Body of pancreas (tissue), 4 donors: ENCODE data around the gene LARP1B. TPM values are rescaled to one million over a fixed set of nuclear protein-coding genes. Genes with fewer than 3 reads are reported as not detected.

ENCODE experiments used
- ATAC-seq: fragments of 150-250 bp; one replicate; pipeline ENCODE4 v1.9.1; 2016
- DNase-seq, 4 donors: peaks; one replicate each; pipeline ENCODE4 v3.0.0-alpha.2; 2019
- H3K27ac ChIP-seq, 4 donors: fragments of 200-600 bp; sonication (generic); 1 replicate in 3 of 4; 2 replicates in 1 of 4; pipeline versions ENCODE4 v1.5.1 to v1.6.1; 2016 to 2019; ENCODE audit warnings: mild to moderate bottlenecking in 1 of 4, mixed read lengths in 1 of 4, moderate library complexity in 1 of 4
- H3K27me3 ChIP-seq, 2 donors: fragments of 200-600 bp; sonication (generic); one replicate each; pipeline ENCODE4 v1.6.0; 2016; ENCODE audit warnings: mild to moderate bottlenecking in 1 of 2
- H3K36me3 ChIP-seq, 2 donors: fragments of 200-600 bp; sonication (generic); replicated peaks in 1 of 2; 2 replicates each; pipeline ENCODE4 v1.5.1; 2016; ENCODE audit warnings: low read depth in 2 of 2; ENCODE audit not compliant: insufficient read depth in 1 of 2
- H3K4me1 ChIP-seq: fragments of 200-600 bp; sonication (generic); one replicate; pipeline ENCODE4 v1.6.0; 2016
- H3K4me3 ChIP-seq, 2 donors: fragments of 200-600 bp; sonication (generic); 1 replicate in 1 of 2; 2 replicates in 1 of 2; pipeline ENCODE4 v1.5.1; 2016 to 2019
- H3K9me3 ChIP-seq, 3 donors: fragments of 200-600 bp; sonication (generic); 1 replicate in 2 of 3; 2 replicates in 1 of 3; pipeline ENCODE4 v1.5.1; 2016
- CTCF ChIP-seq, 7 experiments: fragments of 450-650 bp in 4 of 7; fragments of 200-600 bp in 3 of 7; sonication (generic) in 3 of 7; IDR thresholded peaks; one replicate each; pipeline ENCODE4 v1.5.1; 2016 to 2019; ENCODE audit warnings: antibody characterized with exemption in 7 of 7
- POLR2A ChIP-seq, 3 donors: fragments of 450-650 bp; IDR thresholded peaks; one replicate each; pipeline ENCODE4 v1.6.1; 2016; ENCODE audit warnings: antibody characterized with exemption in 3 of 3, mild to moderate bottlenecking in 2 of 3
- WGBS, 2 donors: methylation state at CpG; one replicate each; pipeline ENCODE4 v1.1.5; 2017; 5-methylcytosine and 5-hydroxymethylcytosine counted together
- intact Hi-C: fragments of 100-400 bp; cut with DNase I; formaldehyde crosslinking; loops from one replicate; pipeline ENCODE4 v1.15.1; 2023
- total RNA-seq, 2 donors: library from RNA; depleted of rRNA; stranded (reverse); fragments of >200 nt; gene quantifications; one replicate each; pipeline ENCODE4 v1.1.0, GENCODE V29; 2016

Gene LARP1B
- total RNA-seq, 2 donors from 2014 or later: 49.8 to 79.8 TPM

- WGBS, 2 donors: 82 to 87% methylated on average over 3 of the region's 3 CpGs
These were observed 46.7 kb downstream of the LARP1B start for GRCh38 chr4:128107766-128108165.

GRCh38 chr4:128123036-128123435 is 61.9 kb downstream of the LARP1B start:
- no peak for TF ChIP-seq CTCF (IDR thresholded peaks at IDR 0.05)
- no peak for TF ChIP-seq POLR2A (IDR thresholded peaks at IDR 0.05)
- intact Hi-C loops: no loop called here
- 90 to 92% methylated on average over 3 of the region's 3 CpGs for WGBS, 2 donors

More at GRCh38 chr4:128107766-128108165, 46.7 kb downstream of the LARP1B start:
- ATAC-seq (no peak), DNase-seq (no peak)
- no peak for TF ChIP-seq CTCF (IDR thresholded peaks at IDR 0.05)
- TF ChIP-seq POLR2A (IDR thresholded peaks at IDR 0.05): no peak
- Histone ChIP-seq H3K27ac (no peak overlapping the region), H3K4me1 (no peaks in the 10 kb centered on the region), H3K36me3 (peaks cover 3% of the 10 kb centered on the region in 2 donors), H3K27me3 (no peaks in the 10 kb centered on the region), H3K4me3 (no peak overlapping the region), H3K9me3 (no peaks in the 10 kb centered on the region)
- intact Hi-C loops: no loop called here

GRCh38 chr4:128130621-128131020 is 69.5 kb downstream of the LARP1B start:
- no peaks in the 10 kb centered on the region for H3K36me3 ChIP-seq
- no peaks in the 10 kb centered on the region for H3K27me3 ChIP-seq
- no peak overlapping the region for H3K27ac ChIP-seq
- ATAC-seq: no peak
- TF ChIP-seq POLR2A (IDR thresholded peaks at IDR 0.05) (no peak), CTCF (IDR thresholded peaks at IDR 0.05) (no peak)
- intact Hi-C loops: no loop called here
- H3K4me1 ChIP-seq: no peaks in the 10 kb centered on the region
- H3K9me3 ChIP-seq: no peaks in the 10 kb centered on the region
- no peak overlapping the region for H3K4me3 ChIP-seq
- no peak for DNase-seq
- WGBS, 2 donors: 98% methylated on average over 3 of the region's 3 CpGs

More at GRCh38 chr4:128123036-128123435, 61.9 kb downstream of the LARP1B start:
- ATAC-seq (no peak), DNase-seq (no peak)
- Histone ChIP-seq H3K27ac (no peak overlapping the region), H3K9me3 (no peaks in the 10 kb centered on the region), H3K36me3 (peaks cover 0 to 3% of the 10 kb centered on the region in 2 donors), H3K27me3 (no peaks in the 10 kb centered on the region), H3K4me3 (no peak overlapping the region), H3K4me1 (no peaks in the 10 kb centered on the region)

- no peaks in the 10 kb centered on the region for H3K9me3 ChIP-seq
- WGBS, 2 donors: 88 to 90% methylated on average over 6 of the region's 6 CpGs
- no peak for ATAC-seq
These were observed 73.8 kb downstream of the LARP1B start for GRCh38 chr4:128134925-128135324.

More at GRCh38 chr4:128134925-128135324, 73.8 kb downstream of the LARP1B start:
- H3K36me3 ChIP-seq: no peaks in the 10 kb centered on the region
- H3K27ac ChIP-seq: no peak overlapping the region
- TF ChIP-seq CTCF (IDR thresholded peaks at IDR 0.05): no peak
- TF ChIP-seq POLR2A (IDR thresholded peaks at IDR 0.05): no peak
- H3K27me3 ChIP-seq: no peaks in the 10 kb centered on the region
- DNase-seq: no peak
- no peaks in the 10 kb centered on the region for H3K4me1 ChIP-seq
- intact Hi-C loops: no loop called here
- H3K4me3 ChIP-seq: no peak overlapping the region
